Transverse colon (tissue), 4 donors: ENCODE data around the gene HCAR1. TPM values are rescaled to one million over a fixed set of nuclear protein-coding genes. Genes with fewer than 3 reads are reported as not detected.

Source experiments
- DNase-seq: peaks from one replicate; pipeline ENCODE4 v3.0.0-alpha.2; 2019
- H3K27ac ChIP-seq, 4 donors: fragments of 200-600 bp; sonication (generic); 2 replicates each; pipeline ENCODE4 v1.5.1; 2016 to 2018; ENCODE audit warnings: inconsistent platforms in 4 of 4
- H3K27me3 ChIP-seq: fragments of 200-600 bp; sonication (generic); 2 replicates; pipeline ENCODE4 v1.5.1; 2017; ENCODE audit warnings: inconsistent platforms
- H3K36me3 ChIP-seq, 4 donors: fragments of 200-600 bp; sonication (generic); 2 replicates each; pipeline ENCODE4 v1.5.1; 2017 to 2019; ENCODE audit warnings: inconsistent platforms in 4 of 4
- H3K4me1 ChIP-seq, 4 donors: fragments of 200-600 bp; sonication (generic); 2 replicates each; pipeline ENCODE4 v1.5.1; 2017 to 2020; ENCODE audit warnings: inconsistent platforms in 4 of 4
- H3K4me3 ChIP-seq, 4 donors: fragments of 200-600 bp; sonication (generic); 1 replicate in 1 of 4; 2 replicates in 3 of 4; pipeline versions ENCODE4 v1.5.1 to v1.6.1; 2017 to 2019; ENCODE audit warnings: inconsistent platforms in 4 of 4
- H3K9me3 ChIP-seq, 2 donors: fragments of 200-600 bp; sonication (generic); 2 replicates each; pipeline ENCODE4 v1.5.1; 2017 to 2019; ENCODE audit warnings: inconsistent platforms in 2 of 2
- CTCF ChIP-seq, 5 experiments: fragments of 200-600 bp in 3 of 5; fragments of 450-650 bp in 2 of 5; sonication (generic) in 3 of 5; IDR thresholded peaks; 1 replicate in 2 of 5; 2 replicates in 3 of 5; pipeline ENCODE4 v1.5.1; 2016 to 2017; ENCODE audit warnings: antibody characterized with exemption in 5 of 5, inconsistent platforms in 3 of 5, mild to moderate bottlenecking in 2 of 5, moderate library complexity in 1 of 5
- EP300 ChIP-seq: sonication (generic); formaldehyde crosslinking; IDR thresholded peaks from one replicate; pipeline ENCODE4 v1.6.1; 2017; ENCODE audit warnings: antibody characterized with exemption, low read depth
- POLR2A ChIP-seq: fragments of 450-650 bp; IDR thresholded peaks from one replicate; pipeline ENCODE4 v1.6.1; 2016; ENCODE audit warnings: antibody characterized with exemption, mild to moderate bottlenecking, moderate library complexity
- POLR2AphosphoS5 ChIP-seq, 3 donors: sonication (generic); formaldehyde crosslinking; IDR thresholded peaks; one replicate each; pipeline ENCODE4 v1.6.1; 2016; ENCODE audit warnings: antibody characterized with exemption in 3 of 3
- WGBS, 2 donors: methylation state at CpG; one replicate each; pipeline ENCODE4 v1.1.5; 2018; ENCODE audit warnings: low coverage in 1 of 2; 5-methylcytosine and 5-hydroxymethylcytosine counted together
- in situ Hi-C, 4 donors: fragments of 200-750 bp; cut with MboI; loops; one replicate each; pipeline versions ENCODE4 v1.15.0 to v1.15.1; 2017; ENCODE audit warnings: low sequenced_read_pairs in 3 of 4, low pct_ligation_motif_present in 1 of 4, low pct_unique_long_range_greater_than_20kb in 1 of 4
- intact Hi-C: fragments of 100-400 bp; cut with DNase I; formaldehyde crosslinking; loops from one replicate; pipeline ENCODE4 v1.15.1; 2023; ENCODE audit warnings: low total_unique reads
- total RNA-seq, 4 donors: library from RNA; depleted of rRNA; stranded (reverse); fragments of >200 nt; gene quantifications; one replicate each; pipeline ENCODE4 v1.1.0, GENCODE V29; 2016

Gene HCAR1
- total RNA-seq, 4 donors from 2014 or later: 0.16 TPM; not detected in 3

- in situ Hi-C loops: no loop called here
- DNase-seq: peak; percentile 9
- no peaks in the 10 kb centered on the region for H3K9me3 ChIP-seq
- no peaks in the 10 kb centered on the region for H3K27me3 ChIP-seq
- H3K4me3 ChIP-seq: no peak overlapping the region
- intact Hi-C loops: no loop called here
- no peaks in the 10 kb centered on the region for H3K36me3 ChIP-seq
- no peak overlapping the region for H3K27ac ChIP-seq
- 93 to 95% methylated on average over 7 of the region's 7 CpGs for WGBS, 2 donors
- no peaks in the 10 kb centered on the region for H3K4me1 ChIP-seq
- TF ChIP-seq POLR2A: no peak
- TF ChIP-seq POLR2AphosphoS5 (IDR thresholded peaks at IDR 0.05): no peak
- no peak for TF ChIP-seq CTCF (IDR thresholded peaks at IDR 0.05)
- no peak for TF ChIP-seq EP300
Observed at GRCh38 chr12:122743895-122744525, 13.4 kb upstream of the HCAR1 start.

- in situ Hi-C loops: no loop called here
Observed at GRCh38 chr12:122740351-122740750, 9.7 kb upstream of the HCAR1 start.

GRCh38 chr12:122738571-122738970 lies 7.9 kb upstream of the HCAR1 start:
- intact Hi-C loops: no loop called here
- in situ Hi-C loops: no loop called here
- DNase-seq: no peak
- no peaks in the 10 kb centered on the region for H3K27me3 ChIP-seq
- no peak overlapping the region for H3K27ac ChIP-seq
- 79 to 80% methylated on average over 5 to 7 of the region's 7 CpGs for WGBS, 2 donors
- no peak overlapping the region for H3K4me3 ChIP-seq
- no peaks in the 10 kb centered on the region for H3K4me1 ChIP-seq
- TF ChIP-seq EP300 (no peak), POLR2AphosphoS5 (IDR thresholded peaks at IDR 0.05) (no peak), POLR2A (no peak), CTCF (IDR thresholded peaks at IDR 0.05) (no peak)
- no peaks in the 10 kb centered on the region for H3K36me3 ChIP-seq
- no peaks in the 10 kb centered on the region for H3K9me3 ChIP-seq

More at GRCh38 chr12:122740351-122740750, 9.7 kb upstream of the HCAR1 start:
- Histone ChIP-seq H3K36me3 (no peaks in the 10 kb centered on the region), H3K27ac (no peak overlapping the region), H3K4me3 (no peak overlapping the region), H3K4me1 (no peaks in the 10 kb centered on the region), H3K9me3 (no peaks in the 10 kb centered on the region), H3K27me3 (no peaks in the 10 kb centered on the region)
- TF ChIP-seq CTCF (IDR thresholded peaks at IDR 0.05) (no peak), POLR2AphosphoS5 (IDR thresholded peaks at IDR 0.05) (no peak), POLR2A (no peak), EP300 (no peak)
- intact Hi-C loops: no loop called here
- WGBS, 2 donors: 90 to 95% methylated on average over 7 of the region's 7 CpGs
- no peak for DNase-seq

- H3K4me1 ChIP-seq: no peaks in the 10 kb centered on the region
- H3K9me3 ChIP-seq: no peaks in the 10 kb centered on the region
- no peak overlapping the region for H3K27ac ChIP-seq
- in situ Hi-C loops: no loop called here
- 84 to 89% methylated on average over 3 to 4 of the region's 4 CpGs for WGBS, 2 donors
- H3K4me3 ChIP-seq: no peak overlapping the region
- intact Hi-C loops: no loop called here
- DNase-seq: no peak
- H3K36me3 ChIP-seq: no peaks in the 10 kb centered on the region
- TF ChIP-seq CTCF (IDR thresholded peaks at IDR 0.05) (no peak), EP300 (no peak), POLR2A (no peak)
- H3K27me3 ChIP-seq: no peaks in the 10 kb centered on the region
Observed at GRCh38 chr12:122732611-122733010, 2.0 kb upstream of the HCAR1 start.
